Peyer's patch (tissue), 4 donors: ENCODE measurements around the gene ARL6IP4.

Source experiments
- CTCF ChIP-seq, 6 experiments: fragments of 450-650 bp in 4 of 6; fragments of 200-600 bp in 2 of 6; sonication (generic) in 1 of 6; IDR thresholded peaks; one replicate each; pipeline ENCODE4 v1.5.1; 2017 to 2019; ENCODE audit warnings: antibody characterized with exemption in 6 of 6, mild to moderate bottlenecking in 3 of 6, moderate library complexity in 1 of 6
- POLR2A ChIP-seq, 2 donors: fragments of 450-650 bp; IDR thresholded peaks; one replicate each; pipeline ENCODE4 v1.5.1; 2017; ENCODE audit warnings: antibody characterized with exemption in 2 of 2, mild to moderate bottlenecking in 2 of 2, moderate library complexity in 2 of 2

GRCh38 chr12:122997343-122998250 lies 17.1 kb downstream of the ARL6IP4 start:
- no peak for TF ChIP-seq CTCF (IDR thresholded peaks at IDR 0.05)
- TF ChIP-seq POLR2A (IDR thresholded peaks at IDR 0.05), result no peak
